Stimulated activated CD4-positive, alpha-beta T cell treated with anti-CD3 and anti-CD28 coated beads, Interleukin-15, amount 100 ng/mL, for 24 hours (primary cell): Measurements from ENCODE around the gene ZBTB40.

Experiments
- DNase-seq: peaks from one replicate; pipeline ENCODE4 v3.0.0-alpha.2; 2020

ZBTB40 gene

DNA sequence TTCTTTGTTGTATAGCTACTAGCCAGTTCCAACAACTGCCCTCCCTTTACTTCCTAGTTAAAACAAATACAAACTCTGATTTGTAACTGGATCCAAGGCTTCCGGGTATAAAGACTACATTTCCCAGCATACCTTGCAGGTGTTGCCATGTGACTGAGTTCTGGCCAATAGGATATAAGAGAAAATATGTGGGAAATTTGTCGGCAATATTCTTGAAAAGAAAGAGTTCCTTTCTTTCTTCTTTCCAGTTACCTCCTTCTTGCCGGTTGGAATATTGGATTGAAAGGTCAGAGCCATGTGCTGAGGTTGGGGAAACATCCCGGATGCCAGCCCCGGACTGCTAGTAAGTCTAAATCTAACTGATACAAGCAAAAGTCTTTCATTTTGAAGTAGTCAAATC lies 23.0 kb upstream of the ZBTB40 start:
- DNase-seq, result no peak

DNA sequence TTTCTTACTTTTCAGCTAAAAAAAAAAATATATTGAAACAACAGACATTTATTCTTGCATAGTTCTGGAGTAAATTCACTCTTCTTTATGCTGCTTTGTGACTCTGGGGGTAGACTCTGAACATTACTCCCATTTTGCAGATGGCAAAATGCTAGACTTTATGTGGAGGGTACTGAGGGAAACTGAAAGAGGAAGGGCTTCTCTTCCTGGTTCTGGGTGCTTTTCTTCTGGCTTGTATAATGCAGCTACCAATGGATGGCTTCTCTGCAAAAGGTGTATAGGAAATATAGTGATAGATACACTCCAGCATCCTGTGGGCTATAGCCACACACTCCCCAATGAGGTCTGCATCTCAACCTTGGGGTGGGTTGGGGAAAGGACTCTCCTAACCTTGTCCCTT lies 19.7 kb upstream of the ZBTB40 start:
- DNase-seq, result no peak

DNA sequence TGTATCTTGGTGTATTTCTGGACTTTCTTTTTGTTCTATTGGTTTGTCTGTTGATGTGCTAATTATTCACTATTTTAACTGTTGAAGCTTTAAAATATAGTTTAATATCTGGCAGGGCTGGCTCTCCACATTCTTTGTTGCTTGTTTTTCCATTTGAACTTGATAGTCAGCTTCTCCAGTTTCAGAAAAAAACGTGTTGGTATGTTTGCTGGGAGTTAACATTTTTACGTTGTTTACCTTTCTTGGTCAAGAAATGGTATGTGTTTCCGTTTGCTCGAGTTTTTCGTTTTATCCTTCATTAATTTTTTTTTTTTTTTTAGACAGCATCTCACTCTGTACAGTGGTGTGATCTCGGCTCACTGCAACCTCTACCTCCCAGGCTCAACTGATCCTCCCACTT lies 16.9 kb upstream of the ZBTB40 start:
- DNase-seq, result no peak

DNA sequence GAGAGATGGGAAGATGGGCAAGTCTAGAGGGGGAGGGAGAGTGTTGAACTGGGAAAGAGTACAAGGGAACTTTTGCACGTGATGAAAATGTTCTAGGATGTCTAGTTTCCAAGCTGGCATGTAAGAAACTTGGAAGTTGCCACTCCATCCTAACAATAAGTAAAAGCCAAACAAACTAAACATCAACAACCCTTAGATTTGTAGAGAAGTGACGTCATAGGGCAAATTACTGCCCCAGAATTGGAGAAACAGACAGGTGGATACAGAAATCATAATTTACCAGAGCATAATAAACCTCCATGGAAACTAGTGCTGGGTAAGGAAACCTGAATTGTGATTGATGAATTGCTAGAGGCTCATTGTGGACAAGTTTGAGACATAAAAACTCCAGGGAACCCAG lies 14.7 kb upstream of the ZBTB40 start:
- DNase-seq, result no peak

DNA sequence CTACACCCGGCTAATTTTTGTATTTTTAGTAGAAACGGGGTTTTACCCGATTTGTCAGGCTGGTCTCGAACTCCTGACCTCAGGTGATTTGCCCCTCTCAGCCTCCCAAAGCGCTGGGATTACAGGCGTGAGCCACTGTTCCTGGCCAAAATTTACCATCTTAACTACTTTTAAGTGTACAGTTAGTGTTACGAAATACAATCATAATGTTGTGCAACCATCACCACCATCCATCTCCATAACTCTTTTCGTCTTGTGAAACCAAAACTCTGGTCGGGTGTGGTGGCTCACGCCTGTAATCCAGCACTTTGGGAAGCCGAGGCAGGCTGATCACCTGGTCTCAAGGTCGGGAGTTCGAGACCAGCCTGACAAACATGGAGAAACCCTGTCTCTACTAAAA lies 14.1 kb upstream of the ZBTB40 start:
- DNase-seq, result no peak

DNA sequence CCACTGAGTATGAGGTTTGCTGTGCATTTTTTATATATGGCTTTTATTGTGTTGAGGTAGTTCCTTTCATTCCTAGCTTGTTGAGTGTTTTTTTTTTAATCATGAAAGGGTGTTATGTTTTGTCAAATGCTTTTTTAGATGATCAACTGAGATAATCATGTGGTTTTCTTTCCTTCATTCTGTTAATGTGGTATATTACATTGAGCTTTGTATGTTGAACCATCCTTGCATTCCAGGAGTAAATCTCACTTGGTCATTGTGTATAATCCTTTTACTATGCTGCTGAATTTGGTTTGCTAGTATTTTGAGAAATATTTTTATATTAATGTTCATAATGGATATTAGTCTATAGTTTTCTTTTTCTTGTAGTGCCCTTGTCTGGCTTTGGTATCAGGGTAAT lies 11.1 kb upstream of the ZBTB40 start:
- no peak for DNase-seq

DNA sequence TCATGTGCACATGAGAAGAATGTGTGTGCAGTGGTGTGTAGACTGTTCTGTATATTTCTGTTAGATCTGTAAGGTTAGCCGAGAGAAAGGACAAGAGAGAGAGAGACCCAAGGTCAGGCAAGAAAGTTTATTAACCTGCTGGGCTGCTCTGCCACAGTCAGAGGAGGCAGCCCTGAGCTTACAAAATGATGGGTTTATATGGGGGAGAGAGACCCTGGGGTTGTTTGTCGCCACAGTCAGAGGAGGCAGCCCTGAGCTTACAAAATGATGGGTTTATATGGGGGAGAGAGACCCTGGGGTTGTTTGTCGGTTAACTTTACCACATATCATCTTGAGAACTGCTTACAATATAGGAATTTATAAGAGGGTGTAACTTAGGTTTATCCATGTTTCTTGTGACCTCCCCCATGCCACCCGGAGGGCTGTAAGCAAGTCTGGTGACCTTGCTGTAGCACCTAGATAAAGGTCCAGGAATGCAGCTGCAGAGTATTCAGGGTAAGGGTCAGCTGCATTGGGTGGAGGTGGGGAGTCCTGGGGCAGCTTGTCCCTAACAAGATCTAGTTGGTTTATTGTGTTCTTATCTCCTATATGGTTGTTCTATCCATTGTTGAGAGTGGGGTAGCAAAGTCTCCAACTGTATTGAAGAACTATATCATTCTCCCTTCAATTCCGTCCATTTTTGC lies 9.3 kb upstream of the ZBTB40 start:
- DNase-seq, result no peak

DNA sequence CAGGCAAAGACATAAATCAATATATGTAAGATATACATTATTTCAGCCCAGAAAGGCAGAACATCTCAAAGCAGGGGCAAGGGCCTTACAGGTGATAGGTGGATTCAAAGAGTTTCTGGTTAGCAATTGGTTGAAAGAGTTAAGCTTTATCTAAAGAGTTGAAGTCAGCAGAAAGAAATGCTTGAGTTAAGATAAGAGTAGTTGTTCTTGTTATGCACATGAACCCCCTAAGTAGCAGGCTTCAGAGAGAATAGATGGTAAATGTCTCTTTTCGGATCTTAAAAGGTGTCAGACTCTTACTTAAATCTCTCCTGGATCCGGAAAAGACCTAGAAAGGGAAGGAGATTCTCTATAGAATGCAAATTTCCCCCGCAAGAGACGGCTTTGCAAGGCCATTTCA lies 8.3 kb upstream of the ZBTB40 start:
- DNase-seq, result no peak

DNA sequence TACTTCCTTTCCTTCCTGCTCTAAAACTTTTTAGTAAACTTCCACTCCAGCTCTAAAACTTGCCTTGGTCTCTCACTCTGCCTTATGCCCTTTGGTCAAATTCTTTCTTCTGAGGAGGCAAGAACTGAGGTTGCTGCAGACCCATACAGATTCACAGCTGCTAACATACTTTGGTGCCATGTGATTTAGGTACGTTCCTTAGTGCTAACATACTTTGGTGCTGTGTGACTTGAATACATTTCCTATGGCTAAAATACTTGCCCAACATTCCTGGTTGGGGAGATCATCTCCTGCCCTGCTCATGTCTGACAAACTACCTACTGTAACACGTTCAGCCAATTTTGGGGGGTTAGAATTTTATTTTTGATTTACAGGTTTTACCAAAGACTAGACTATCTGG lies 6.8 kb upstream of the ZBTB40 start:
- no peak for DNase-seq

DNA sequence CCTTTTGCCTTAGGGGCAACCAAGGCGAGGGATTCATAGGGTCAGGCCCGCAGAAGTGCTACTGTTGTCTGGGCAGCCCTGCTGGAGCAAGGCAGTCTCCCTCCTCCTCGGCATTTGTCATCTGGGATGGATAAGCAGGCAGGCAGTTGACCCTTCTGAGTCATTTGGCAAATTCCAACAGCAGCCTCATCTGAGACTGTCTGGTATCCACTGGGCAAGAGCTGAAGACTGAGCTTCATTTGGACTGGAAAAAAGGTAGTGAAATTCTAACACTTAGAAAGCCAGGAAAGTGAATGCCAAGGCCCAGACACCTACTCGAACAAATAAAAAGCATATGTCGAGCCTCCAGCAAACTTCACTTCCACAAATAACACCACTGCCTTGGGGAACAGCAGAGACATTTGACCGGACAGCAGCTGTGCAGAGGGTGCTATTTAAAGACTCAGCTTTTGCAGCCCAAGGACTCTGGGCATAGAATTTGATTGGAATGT lies 4.0 kb upstream of the ZBTB40 start:
- no peak for DNase-seq

DNA sequence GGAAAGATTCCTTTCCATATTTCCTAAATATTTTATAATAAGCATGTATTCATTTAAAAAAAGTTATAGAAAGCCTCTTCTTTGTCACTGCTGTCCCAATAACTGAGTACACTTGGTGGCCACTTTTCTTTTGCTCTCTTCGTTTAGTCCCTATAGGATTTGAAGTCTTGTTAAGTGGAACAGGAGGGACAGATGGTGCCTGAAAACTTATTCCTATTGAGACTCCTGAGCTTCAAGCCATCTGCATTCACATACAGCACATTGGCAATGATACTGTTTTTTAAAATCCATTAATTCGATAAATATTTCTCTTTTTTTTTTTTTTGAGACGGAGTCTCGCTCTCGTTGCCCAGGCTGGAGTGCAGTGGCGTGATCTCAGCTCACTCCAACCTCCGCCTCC lies 2.0 kb upstream of the ZBTB40 start:
- no peak for DNase-seq

DNA sequence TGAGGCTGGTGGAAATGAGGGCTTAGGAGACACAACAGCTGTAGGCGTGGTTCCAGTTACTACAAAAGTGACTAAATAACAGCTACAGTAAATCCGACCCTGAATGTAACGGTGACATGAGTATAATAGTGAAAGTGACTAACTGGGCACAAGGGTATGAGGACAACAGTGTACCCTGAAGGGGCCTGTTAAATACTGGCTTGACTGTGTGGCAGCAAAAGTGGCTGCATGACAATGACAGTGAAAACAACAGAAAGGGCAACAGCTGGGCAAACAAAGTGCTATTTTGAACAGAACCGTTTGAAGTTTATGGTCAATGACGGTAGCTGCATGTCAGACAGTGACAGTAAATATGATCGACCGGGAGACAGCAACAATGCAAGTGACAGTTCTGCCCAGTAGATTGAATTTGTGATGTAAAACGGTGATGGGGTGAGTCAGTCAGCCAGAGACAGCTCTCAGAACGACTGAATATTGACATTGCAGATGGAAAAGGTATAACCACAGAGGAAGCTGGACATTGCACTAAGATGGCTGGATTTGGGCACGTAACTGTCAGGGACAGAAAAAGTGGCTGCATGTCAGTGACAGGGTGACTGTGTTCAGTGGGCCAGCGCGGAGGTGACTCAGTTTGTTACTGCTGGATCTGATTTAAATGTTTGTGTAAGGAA lies 1.2 kb upstream of the ZBTB40 start:
- no peak for DNase-seq

DNA sequence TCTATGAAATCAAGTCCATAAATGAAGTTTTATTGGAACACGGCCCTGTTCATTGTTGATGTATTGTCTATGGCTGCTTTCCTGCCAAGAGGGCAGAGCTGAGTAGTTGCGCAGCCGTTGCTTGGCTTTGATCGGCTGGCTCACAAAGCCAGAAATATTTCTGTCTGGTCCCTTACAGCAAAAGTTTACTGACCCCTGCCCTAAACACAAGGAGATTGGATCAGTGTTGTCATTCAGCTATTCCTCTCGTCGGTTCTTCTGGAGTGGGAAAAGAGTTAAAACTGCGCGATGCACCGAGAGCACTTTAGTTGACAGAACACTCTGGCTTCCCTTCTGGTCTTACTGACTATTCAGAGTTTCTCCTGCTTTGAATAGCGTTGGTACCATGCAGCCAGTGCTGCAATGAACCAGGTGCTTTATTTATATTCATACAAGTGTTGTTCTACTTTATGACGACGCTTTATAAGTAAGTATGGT lies 868 bp downstream of the ZBTB40 start:
- peak; percentile 7 for DNase-seq

DNA sequence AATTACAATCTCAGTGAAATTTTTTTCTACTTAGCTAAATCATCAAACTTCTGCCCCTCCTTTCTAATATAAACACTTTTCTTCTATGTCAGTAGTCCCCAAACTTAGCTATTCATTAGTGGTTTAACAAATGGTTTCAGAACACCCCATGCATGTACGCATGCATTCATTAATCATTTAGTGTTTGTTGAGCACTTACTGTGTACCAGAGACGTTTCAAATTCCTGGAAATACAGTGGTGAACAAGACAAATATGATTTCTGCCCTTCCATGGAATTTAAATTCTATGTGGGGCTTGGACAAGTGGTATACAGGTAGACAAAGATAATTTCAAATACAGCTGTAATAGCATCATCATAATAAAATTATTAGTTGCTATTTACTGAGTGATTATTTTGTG lies 1.5 kb downstream of the ZBTB40 start:
- DNase-seq, result no peak

DNA sequence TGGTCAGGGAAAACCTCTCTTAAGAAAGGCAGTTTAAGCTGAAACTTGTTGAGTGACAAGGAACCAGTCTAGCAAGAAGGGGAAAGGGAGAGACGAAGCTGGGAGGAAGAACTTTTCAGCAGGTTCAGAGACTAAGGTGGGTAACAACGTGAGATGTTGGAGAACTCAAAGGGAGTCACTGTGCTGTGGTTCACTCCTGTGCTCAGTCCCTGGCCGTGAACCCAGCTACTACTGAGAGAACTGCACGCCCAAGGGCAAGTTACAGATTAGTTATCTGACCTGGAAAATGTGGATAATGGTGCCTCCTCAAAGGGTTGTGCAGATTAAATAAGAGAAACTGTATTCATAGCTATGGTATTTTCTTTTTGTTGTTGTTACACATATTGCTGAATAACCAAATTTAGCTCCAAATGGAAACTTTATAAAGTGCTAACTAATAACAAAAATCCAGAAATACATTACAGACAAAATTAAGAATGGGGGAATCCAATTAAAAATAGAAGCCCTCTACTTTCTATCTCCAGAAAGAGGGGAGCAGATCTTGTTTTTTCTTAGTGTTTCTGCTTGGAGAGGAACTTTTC lies 2.9 kb downstream of the ZBTB40 start:
- no peak for DNase-seq

DNA sequence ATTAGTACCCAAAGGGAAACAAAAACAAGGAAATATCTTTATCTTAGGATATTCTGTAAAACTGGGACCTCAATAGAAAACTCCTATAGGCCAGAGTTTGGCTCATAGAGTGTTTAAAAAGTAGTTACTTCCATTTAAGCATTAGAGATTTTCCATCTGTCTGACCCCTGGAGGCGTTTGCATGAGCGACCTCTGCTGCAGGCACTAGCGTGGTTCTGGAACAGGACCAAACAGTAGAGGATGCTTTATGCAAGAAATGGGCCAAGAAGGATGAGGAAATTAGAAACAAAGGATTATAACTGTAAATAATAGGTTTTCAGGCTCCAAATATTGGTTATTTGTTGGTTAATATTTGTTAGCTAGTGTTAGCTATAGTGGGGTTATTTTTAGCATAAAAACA lies 5.7 kb downstream of the ZBTB40 start:
- no peak for DNase-seq

DNA sequence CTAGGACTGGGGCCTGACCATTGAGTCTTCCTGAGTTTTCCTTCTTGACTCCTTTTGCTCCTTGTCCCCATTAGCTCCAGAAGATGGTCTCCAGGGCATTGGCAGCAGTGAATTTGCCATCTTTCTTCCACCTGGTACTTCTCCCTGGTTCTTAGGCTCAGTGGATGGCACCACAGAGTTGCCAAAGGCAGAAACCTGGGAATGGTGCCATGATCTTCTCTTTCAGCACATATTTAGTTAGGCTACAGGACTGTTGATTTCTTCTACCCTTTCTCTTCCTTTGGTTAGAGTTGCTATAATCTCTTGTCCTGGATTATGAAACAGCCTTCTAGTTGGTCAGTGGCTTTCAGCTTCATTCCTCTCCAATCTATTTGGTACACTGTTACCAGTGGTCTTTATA lies 6.2 kb downstream of the ZBTB40 start:
- no peak for DNase-seq

DNA sequence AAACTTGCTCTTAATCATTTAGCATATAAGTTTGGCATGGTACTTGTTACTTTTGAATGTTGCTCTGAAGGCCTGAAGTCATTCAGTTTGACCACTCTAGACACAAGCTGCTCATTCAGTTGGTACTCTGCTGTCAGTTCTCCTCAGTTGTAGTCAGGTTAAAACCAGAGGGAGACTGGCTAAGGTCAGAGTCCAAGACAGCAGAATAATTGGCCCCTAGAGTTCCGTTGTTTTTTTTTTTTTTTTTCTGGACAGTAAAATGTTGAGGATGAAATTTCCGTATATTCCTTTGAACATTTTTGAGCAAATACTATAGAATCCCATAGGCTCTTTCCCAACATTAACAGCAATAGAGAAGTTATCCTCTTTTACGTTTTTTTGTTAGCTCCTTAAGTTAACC lies 9.4 kb downstream of the ZBTB40 start:
- no peak for DNase-seq

DNA sequence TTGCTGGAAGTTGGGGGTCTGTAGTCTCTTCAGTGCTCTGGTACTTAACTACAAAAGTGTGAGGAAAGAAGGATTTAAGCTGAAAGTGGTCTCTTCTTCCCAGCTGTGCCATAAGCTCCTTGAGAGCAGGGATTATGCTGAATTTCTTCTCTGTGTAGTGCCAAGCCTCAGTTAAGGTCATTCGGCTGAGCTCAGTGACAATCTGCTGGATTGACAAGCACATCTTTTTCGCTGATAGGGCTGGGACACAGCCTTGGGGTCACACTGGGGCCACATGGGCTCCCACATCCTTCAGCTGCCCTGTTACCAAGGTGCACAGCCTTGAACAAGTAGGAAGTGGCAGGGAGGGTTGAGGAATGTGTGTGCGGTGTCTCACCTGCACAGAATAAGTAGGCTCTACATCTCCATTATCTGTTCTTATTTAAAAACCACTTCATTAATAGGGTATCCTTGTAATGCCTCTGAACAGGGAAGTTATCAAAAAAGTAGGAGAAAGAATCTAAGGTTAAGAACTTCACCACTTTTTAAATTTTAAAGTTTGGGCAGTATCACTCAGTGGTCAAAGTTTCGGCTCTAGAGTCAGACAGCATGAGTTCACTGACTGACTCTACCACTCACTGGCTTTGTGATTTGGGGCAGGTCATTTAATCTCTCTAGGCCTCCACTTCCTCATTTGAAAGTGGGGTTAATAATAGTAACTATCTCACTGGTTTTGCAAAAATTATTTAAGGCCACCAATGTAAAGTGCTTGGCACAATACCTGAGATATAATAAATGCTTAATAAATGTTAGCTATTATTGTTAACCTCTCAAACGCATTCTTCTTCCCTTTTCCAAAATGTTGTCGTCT lies 10.3 kb downstream of the ZBTB40 start:
- no peak for DNase-seq

DNA sequence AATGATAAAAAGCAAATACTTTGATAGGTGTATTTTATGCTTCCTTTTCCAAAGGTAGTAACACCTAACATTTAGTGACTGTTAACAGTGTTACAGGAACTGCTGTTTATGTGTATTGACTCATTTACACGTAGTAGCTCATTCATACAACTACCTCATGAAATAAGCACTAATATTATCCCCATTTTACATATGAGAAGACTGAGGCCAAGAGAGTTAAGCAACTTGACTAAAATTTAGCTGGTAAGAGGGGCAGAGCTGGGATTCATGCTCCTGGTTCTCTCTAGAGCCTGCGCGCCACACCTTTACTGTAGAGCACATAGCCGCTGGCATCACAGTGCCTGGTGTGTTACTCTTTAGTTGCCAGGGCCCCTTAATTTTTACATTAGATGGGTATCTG lies 11.3 kb downstream of the ZBTB40 start:
- no peak for DNase-seq

DNA sequence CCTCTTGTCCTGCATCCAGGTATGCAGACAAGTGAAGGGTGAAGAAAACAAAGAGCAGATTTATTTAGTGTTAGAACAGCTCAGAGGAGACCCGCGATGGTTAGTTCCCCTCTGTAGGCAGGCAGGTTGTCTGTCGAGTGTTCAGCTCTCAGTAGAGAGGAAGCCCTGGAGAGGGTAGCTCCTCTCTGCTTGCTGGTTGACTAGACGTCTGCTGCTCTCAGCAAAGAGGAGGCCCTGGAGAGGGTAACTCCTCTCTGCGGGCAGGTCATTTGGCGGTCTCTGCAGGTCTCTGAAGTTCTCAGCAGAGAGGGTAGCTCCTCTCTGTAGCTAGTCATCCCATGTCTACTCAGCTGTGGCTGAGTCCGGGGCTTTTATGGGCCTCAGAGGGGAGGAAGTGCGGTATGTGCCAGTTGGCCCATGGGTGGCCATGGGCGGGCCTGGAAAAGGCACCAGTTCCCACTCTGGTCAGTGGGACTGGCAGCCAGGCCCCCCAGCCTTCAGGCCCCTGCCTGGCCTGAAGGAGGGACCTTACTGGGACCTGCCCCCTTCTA lies 13.4 kb downstream of the ZBTB40 start:
- no peak for DNase-seq

DNA sequence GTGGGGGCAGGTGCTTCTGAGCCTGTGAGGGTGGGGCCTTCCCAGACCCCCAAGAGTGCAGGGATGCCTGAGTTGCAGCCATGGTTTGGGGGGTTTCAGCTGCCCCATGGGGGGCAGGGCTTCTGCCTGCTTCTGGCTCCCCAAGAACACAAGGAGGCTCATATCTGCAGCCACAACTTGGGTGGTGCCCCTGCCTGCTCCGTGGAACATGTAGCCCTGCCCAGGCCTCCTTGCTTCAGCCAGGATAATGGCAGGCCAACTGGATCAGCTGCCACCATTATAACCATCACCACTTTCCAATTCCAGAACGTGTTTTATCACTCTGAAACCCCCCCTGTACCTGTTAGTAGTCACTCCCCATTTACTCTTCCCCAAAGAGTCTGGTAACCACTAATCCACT lies 14.0 kb downstream of the ZBTB40 start:
- no peak for DNase-seq

DNA sequence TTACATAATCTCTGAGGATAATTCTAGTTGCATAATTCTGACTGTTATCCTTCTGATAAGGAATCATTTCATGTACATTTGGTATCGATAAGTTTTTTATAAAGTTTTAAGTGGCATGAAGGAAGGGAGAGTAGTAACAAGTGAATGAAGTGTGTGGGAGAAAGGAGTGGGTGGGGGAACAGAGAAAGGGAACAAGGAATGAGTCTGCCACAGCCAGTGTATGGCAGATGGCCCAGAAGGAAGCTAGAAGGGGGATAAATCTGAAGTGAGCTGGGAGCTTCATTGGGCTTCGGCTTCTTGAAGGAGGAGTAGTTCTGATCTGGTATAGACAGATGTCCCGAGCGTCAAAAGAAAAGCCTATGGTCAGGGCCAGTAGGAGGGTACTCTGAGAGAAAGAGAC lies 18.6 kb downstream of the ZBTB40 start:
- DNase-seq, result no peak
